NB4 (cell line): ENCODE results near the gene FSIP1.

Experiments used
- DNase-seq: peaks from one replicate; pipeline ENCODE4 v3.0.0; 2010; ENCODE audit warnings: low read depth
- H3K4me3 ChIP-seq: one replicate; pipeline ENCODE4 v1.5.1; 2011; ENCODE audit warnings: mild to moderate bottlenecking, low read depth, low read length, moderate library complexity
- CTCF ChIP-seq: IDR thresholded peaks from one replicate; pipeline ENCODE4 v1.5.1; 2012; ENCODE audit warnings: low read depth, low read length
- MAX ChIP-seq: IDR thresholded peaks from 2 replicates; pipeline ENCODE4 v1.6.1; 2011; ENCODE audit warnings: low read depth, low read length
- MYC ChIP-seq: IDR thresholded peaks from 2 replicates; pipeline ENCODE4 v1.6.1; 2011; ENCODE audit warnings: low read depth, low read length
- POLR2A ChIP-seq: IDR thresholded peaks from 2 replicates; pipeline ENCODE4 v1.6.1; 2011; ENCODE audit warnings: mild to moderate bottlenecking; ENCODE audit not compliant: insufficient read length; ENCODE audit errors: extremely low read depth

Gene FSIP1

GRCh38 chr15:39714251-39714650 lies 68.4 kb downstream of the FSIP1 start:
- TF ChIP-seq MAX (no peak), MYC (no peak), CTCF (no peak), POLR2A (no peak)
- no peak for DNase-seq
- H3K4me3 ChIP-seq, result no peak overlapping the region

GRCh38 chr15:39713846-39714245 lies 68.8 kb downstream of the FSIP1 start:
- TF ChIP-seq MYC (no peak), CTCF (no peak), MAX (no peak), POLR2A (no peak)
- H3K4me3 ChIP-seq, result no peak overlapping the region
- DNase-seq, result no peak

GRCh38 chr15:39710681-39711080 lies 72.0 kb downstream of the FSIP1 start:
- no peak for TF ChIP-seq CTCF
- TF ChIP-seq POLR2A, result no peak
- TF ChIP-seq MAX, result no peak
- no peak for TF ChIP-seq MYC
- no peak for DNase-seq
- H3K4me3 ChIP-seq, result no peak overlapping the region

- TF ChIP-seq POLR2A, result no peak
- no peak for TF ChIP-seq MAX
- TF ChIP-seq CTCF, result no peak
- no peak for TF ChIP-seq MYC
- H3K4me3 ChIP-seq, result no peak overlapping the region
- no peak for DNase-seq
These were observed 72.7 kb downstream of the FSIP1 start for GRCh38 chr15:39709941-39710340.

GRCh38 chr15:39706206-39706605 lies 76.4 kb downstream of the FSIP1 start:
- H3K4me3 ChIP-seq, result no peak overlapping the region
- no peak for TF ChIP-seq MAX
- TF ChIP-seq POLR2A, result no peak
- no peak for TF ChIP-seq MYC
- no peak for TF ChIP-seq CTCF
- no peak for DNase-seq

GRCh38 chr15:39704689-39705088 lies 78.0 kb downstream of the FSIP1 start:
- no peak for DNase-seq
- no peak for TF ChIP-seq MAX
- no peak for TF ChIP-seq MYC
- no peak for TF ChIP-seq CTCF
- TF ChIP-seq POLR2A, result no peak
- H3K4me3 ChIP-seq, result no peak overlapping the region
